ENCODE measurements around the gene ATP2A2.

DNA sequence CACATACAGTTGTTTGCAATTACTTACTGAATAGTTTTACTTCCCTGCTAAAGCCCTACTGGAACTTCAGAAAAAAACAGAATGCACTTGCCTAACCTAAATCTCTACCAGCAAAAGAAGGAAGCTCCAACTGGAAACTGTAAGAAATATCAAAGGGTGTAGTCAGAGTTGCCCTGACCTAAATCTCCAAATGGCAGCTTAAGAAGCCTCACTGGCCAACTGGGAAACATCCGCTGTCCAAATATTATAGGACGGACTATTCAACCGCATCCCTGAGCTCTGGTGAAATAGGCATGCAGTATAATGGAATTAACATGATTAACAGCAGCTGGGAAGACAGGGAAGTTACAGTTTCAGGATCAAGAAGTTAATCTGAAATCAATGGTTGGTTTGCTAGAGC, 98.2 kb downstream of the ATP2A2 start:
- TF ChIP-seq POLR2AphosphoS5 (IDR thresholded peaks at IDR 0.05) (no peak), POLR2A (IDR thresholded peaks at IDR 0.05) (no peak)
- TF ChIP-seq, protein P1, sequence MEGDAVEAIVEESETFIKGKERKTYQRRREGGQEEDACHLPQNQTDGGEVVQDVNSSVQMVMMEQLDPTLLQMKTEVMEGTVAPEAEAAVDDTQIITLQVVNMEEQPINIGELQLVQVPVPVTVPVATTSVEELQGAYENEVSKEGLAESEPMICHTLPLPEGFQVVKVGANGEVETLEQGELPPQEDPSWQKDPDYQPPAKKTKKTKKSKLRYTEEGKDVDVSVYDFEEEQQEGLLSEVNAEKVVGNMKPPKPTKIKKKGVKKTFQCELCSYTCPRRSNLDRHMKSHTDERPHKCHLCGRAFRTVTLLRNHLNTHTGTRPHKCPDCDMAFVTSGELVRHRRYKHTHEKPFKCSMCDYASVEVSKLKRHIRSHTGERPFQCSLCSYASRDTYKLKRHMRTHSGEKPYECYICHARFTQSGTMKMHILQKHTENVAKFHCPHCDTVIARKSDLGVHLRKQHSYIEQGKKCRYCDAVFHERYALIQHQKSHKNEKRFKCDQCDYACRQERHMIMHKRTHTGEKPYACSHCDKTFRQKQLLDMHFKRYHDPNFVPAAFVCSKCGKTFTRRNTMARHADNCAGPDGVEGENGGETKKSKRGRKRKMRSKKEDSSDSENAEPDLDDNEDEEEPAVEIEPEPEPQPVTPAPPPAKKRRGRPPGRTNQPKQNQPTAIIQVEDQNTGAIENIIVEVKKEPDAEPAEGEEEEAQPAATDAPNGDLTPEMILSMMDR (IDR thresholded peaks at IDR 0.05), result no peak
